ENCODE results near the gene RNASE9.
"Not testable (repeated sequence)": the region's sequence is repeated elsewhere in the genome, so short reads cannot be mapped to it uniquely, and the experiment has no call there.

Gene RNASE9

GRCh38 chr14:20539906-20540305, 20.9 kb downstream of the RNASE9 start:
- Histone ChIP-seq H3K36me3 (ENCODE audit: control insufficient read depth, insufficient read depth, low read length) (no peaks in the 10 kb centered on the region), H3K27me3 (ENCODE audit: control insufficient read depth, insufficient read depth, low read length) (no peaks in the 10 kb centered on the region), H3K4me3 (ENCODE audit: low read length) (no peak overlapping the region), H3K4me1 (ENCODE audit: control insufficient read depth, insufficient read depth, low read length) (no peaks in the 10 kb centered on the region), H3K27ac (ENCODE audit: low read depth, low read length) (no peak overlapping the region), H3K9ac (ENCODE audit: low read length) (no peak overlapping the region)

DNA sequence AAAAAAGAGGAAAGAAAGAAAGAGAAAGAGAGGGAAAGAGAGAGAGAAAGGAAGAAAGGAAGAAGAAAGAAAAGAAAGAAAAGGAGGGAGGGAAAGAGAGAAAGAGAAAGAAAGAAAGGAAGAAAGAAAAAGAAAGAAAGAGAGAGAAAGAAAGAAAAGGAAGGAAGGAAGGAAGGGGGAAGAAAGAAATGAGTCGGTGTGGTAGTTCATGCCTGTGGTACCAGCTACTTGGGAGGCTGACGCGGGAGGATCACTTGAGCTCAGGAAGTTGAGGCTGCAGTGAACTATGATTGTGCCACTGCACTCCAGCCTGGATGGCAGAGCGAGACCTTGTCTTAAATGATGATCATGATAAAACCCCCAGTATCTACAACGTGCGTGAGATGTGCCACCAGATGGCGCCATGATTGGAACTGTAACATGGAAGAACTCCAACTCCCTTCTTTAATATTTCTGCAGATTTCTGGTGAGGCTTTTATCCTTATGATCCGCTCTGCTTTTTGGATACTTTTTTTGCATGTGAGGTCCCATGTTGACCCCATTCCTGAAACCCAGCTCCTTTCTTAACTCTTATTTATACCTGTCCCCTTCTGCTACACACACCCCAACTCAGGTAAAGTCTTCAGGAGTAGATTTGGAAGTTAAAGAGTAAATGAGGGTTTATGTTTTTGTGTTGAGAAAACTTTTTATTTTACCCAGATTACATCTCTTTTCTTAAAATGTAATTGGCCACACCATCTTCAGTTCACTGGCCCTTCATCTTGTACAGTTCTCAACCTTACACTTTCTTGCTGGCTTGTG, 29.9 kb downstream of the RNASE9 start:
- Histone ChIP-seq H3K4me1 (ENCODE audit: control insufficient read depth, insufficient read depth, low read length) (peaks cover 2% of the 10 kb centered on the region), H3K27me3 (ENCODE audit: control insufficient read depth, insufficient read depth, low read length) (no peaks in the 10 kb centered on the region), H3K4me3 (ENCODE audit: low read length) (no peak overlapping the region), H3K27ac (ENCODE audit: low read depth, low read length) (no peak overlapping the region), H3K36me3 (ENCODE audit: control insufficient read depth, insufficient read depth, low read length) (no peaks in the 10 kb centered on the region), H3K9ac (ENCODE audit: low read length) (no peak overlapping the region)

GRCh38 chr14:20529806-20530205, 31.0 kb downstream of the RNASE9 start:
- H3K27ac ChIP-seq (ENCODE audit: low read depth, low read length) = no peak overlapping the region

DNA sequence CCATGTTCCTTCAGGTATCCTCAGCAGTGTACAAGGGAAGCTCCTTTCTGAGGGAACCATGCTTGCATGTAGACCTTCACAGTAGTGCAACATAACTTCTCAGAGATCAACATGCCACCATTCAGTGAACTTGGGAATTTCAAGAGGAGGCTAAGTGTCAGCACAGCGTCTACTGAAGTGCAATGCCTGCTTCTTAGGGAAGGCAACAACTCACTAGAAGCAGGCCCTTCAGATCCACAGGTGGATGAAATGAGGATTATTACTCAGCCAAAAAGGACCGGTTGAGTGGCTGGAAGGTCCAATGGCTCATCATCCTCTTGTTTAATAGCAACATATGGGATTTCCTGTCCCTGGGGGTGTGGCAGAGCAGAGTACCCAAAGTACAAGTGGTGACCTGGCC, 36.8 kb downstream of the RNASE9 start:
- Histone ChIP-seq H3K9ac (ENCODE audit: low read length) (no peak overlapping the region), H3K27ac (ENCODE audit: low read depth, low read length) (no peak overlapping the region), H3K4me1 (ENCODE audit: control insufficient read depth, insufficient read depth, low read length) (no peaks in the 10 kb centered on the region), H3K36me3 (ENCODE audit: control insufficient read depth, insufficient read depth, low read length) (no peaks in the 10 kb centered on the region), H3K4me3 (ENCODE audit: low read length) (no peak overlapping the region), H3K27me3 (ENCODE audit: control insufficient read depth, insufficient read depth, low read length) (no peaks in the 10 kb centered on the region)

More at GRCh38 chr14:20529806-20530205, 31.0 kb downstream of the RNASE9 start:
- Histone ChIP-seq H3K36me3 (ENCODE audit: control insufficient read depth, insufficient read depth, low read length) (no peaks in the 10 kb centered on the region), H3K27me3 (ENCODE audit: control insufficient read depth, insufficient read depth, low read length) (no peaks in the 10 kb centered on the region), H3K4me1 (ENCODE audit: control insufficient read depth, insufficient read depth, low read length) (peaks cover 2% of the 10 kb centered on the region), H3K9ac (ENCODE audit: low read length) (no peak overlapping the region), H3K4me3 (ENCODE audit: low read length) (no peak overlapping the region)

DNA sequence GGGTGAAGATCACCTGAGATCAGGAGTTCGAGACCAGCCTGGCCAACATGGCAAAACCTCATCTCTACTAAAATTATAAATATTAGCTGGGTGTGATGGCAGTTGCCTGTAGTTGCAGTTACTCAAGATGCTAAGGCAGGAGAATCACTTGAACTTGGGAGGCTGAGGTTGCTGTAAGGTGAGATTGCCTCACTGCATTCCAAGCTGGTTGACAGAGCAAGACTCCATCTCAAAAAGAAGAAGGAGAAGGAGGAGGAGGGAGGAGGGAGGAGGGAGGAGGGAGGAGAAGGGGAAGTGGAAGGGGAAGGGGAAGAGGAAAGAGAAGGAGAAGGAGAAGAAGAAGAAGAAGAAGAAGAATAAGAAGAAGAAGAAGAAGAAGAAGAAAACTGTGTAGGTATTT, 38.5 kb downstream of the RNASE9 start:
- Histone ChIP-seq H3K9ac (ENCODE audit: low read length) (no peak overlapping the region), H3K4me3 (ENCODE audit: low read length) (no peak overlapping the region), H3K27ac (ENCODE audit: low read depth, low read length) (no peak overlapping the region), H3K36me3 (ENCODE audit: control insufficient read depth, insufficient read depth, low read length) (no peaks in the 10 kb centered on the region), H3K27me3 (ENCODE audit: control insufficient read depth, insufficient read depth, low read length) (no peaks in the 10 kb centered on the region), H3K4me1 (ENCODE audit: control insufficient read depth, insufficient read depth, low read length) (no peaks in the 10 kb centered on the region)

DNA sequence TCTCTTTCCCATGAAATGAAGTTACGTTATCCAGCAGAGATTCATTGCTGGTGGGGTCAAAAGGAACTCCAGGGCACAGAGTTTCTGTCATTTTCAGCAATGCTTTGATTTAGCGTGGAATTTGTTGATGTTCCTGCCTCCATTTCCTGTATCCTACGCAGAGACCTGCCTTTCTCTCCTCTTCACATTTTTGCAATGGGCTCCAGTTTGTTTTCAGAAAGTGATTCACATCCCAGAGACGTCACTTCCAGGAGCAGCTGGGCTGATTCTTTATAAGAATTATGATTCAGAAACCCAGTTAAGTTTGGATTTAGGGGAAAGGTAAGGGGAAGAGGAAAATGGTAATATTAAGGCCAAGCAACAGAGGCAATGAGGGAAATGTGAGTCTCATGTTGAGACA, 43.9 kb downstream of the RNASE9 start:
- H3K4me3 ChIP-seq (ENCODE audit: low read length) = no peak overlapping the region
- H3K36me3 ChIP-seq (ENCODE audit: control insufficient read depth, insufficient read depth, low read length) = no peaks in the 10 kb centered on the region
- H3K27me3 ChIP-seq (ENCODE audit: control insufficient read depth, insufficient read depth, low read length) = no peaks in the 10 kb centered on the region
- no peaks in the 10 kb centered on the region for H3K4me1 ChIP-seq (ENCODE audit: control insufficient read depth, insufficient read depth, low read length)
- H3K9ac ChIP-seq (ENCODE audit: low read length) = no peak overlapping the region
- no peak overlapping the region for H3K27ac ChIP-seq (ENCODE audit: low read depth, low read length)

- no peak overlapping the region for H3K9ac ChIP-seq (ENCODE audit: low read length)
- H3K36me3 ChIP-seq (ENCODE audit: control insufficient read depth, insufficient read depth, low read length) = no peaks in the 10 kb centered on the region
- H3K4me3 ChIP-seq (ENCODE audit: low read length) = no peak overlapping the region
Measured at GRCh38 chr14:20515846-20516245, 45.0 kb downstream of the RNASE9 start.

GRCh38 chr14:20512177-20512905, 48.5 kb downstream of the RNASE9 start:
- Histone ChIP-seq H3K27me3 (ENCODE audit: control insufficient read depth, insufficient read depth, low read length) (no peaks in the 10 kb centered on the region), H3K36me3 (ENCODE audit: control insufficient read depth, insufficient read depth, low read length) (no peaks in the 10 kb centered on the region), H3K4me3 (ENCODE audit: low read length) (no peak overlapping the region), H3K9ac (ENCODE audit: low read length) (no peak overlapping the region), H3K4me1 (ENCODE audit: control insufficient read depth, insufficient read depth, low read length) (no peaks in the 10 kb centered on the region), H3K27ac (ENCODE audit: low read depth, low read length) (no peak overlapping the region)

More at GRCh38 chr14:20515846-20516245, 45.0 kb downstream of the RNASE9 start:
- no peaks in the 10 kb centered on the region for H3K27me3 ChIP-seq (ENCODE audit: control insufficient read depth, insufficient read depth, low read length)
- no peak overlapping the region for H3K27ac ChIP-seq (ENCODE audit: low read depth, low read length)
- no peaks in the 10 kb centered on the region for H3K4me1 ChIP-seq (ENCODE audit: control insufficient read depth, insufficient read depth, low read length)

DNA sequence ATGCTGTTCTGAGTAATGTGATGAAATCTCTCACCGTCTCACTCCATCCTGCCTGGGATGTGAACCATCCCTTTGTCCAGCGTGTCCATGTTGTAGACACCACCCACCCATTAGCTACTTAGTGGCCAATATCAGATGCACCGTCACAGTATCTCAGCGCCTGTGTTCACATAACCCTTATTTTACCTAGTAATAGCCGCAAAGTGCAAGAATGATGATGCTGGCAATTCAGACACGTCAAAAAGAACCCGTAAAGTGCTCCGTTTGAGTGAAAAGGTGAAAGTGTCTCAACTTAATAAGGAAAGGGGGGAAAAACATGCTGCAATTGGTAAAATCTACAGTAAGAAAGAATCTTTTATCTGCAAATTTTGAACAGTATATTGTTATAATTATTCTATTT, 52.5 kb downstream of the RNASE9 start:
- Histone ChIP-seq H3K4me1 (ENCODE audit: control insufficient read depth, insufficient read depth, low read length) (no peaks in the 10 kb centered on the region), H3K9ac (ENCODE audit: low read length) (no peak overlapping the region), H3K27ac (ENCODE audit: low read depth, low read length) (no peak overlapping the region), H3K36me3 (ENCODE audit: control insufficient read depth, insufficient read depth, low read length) (no peaks in the 10 kb centered on the region), H3K4me3 (ENCODE audit: low read length) (no peak overlapping the region), H3K27me3 (ENCODE audit: control insufficient read depth, insufficient read depth, low read length) (no peaks in the 10 kb centered on the region)

DNA sequence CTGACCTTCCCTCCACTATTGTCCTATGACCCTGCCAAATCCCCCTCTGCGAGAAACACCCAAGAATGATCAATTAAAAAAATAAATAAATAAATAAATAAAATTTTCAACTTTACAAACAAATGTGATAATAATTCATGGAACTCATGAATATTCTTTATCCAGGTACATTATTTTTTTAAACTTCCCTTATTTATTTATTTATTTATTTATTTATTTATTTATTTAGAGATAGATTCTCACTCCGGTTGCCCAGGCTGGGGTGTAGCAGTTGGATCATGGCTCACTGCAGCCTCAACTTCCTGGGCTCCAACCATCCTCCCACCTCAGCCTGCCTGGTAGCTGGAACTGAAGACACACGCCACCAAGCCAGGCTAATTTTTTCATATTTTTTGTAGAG, 53.3 kb downstream of the RNASE9 start:
- not testable (repeated sequence) for H3K4me1 ChIP-seq (ENCODE audit: control insufficient read depth, insufficient read depth, low read length); H3K27ac ChIP-seq (ENCODE audit: low read depth, low read length); H3K9ac ChIP-seq (ENCODE audit: low read length); H3K36me3 ChIP-seq (ENCODE audit: control insufficient read depth, insufficient read depth, low read length); H3K27me3 ChIP-seq (ENCODE audit: control insufficient read depth, insufficient read depth, low read length); H3K4me3 ChIP-seq (ENCODE audit: low read length)

- H3K4me3 ChIP-seq (ENCODE audit: low read length); H3K27ac ChIP-seq (ENCODE audit: low read depth, low read length); H3K36me3 ChIP-seq (ENCODE audit: control insufficient read depth, insufficient read depth, low read length); H3K9ac ChIP-seq (ENCODE audit: low read length); H3K4me1 ChIP-seq (ENCODE audit: control insufficient read depth, insufficient read depth, low read length); H3K27me3 ChIP-seq (ENCODE audit: control insufficient read depth, insufficient read depth, low read length): not testable (repeated sequence)
Measured at GRCh38 chr14:20506752-20507151, 54.1 kb downstream of the RNASE9 start.

- H3K4me3 ChIP-seq (ENCODE audit: low read length); H3K4me1 ChIP-seq (ENCODE audit: control insufficient read depth, insufficient read depth, low read length); H3K36me3 ChIP-seq (ENCODE audit: control insufficient read depth, insufficient read depth, low read length); H3K9ac ChIP-seq (ENCODE audit: low read length); H3K27me3 ChIP-seq (ENCODE audit: control insufficient read depth, insufficient read depth, low read length); H3K27ac ChIP-seq (ENCODE audit: low read depth, low read length): not testable (repeated sequence)
Measured at GRCh38 chr14:20506276-20506675, 54.6 kb downstream of the RNASE9 start.
